Measurements from ENCODE around the gene PTMA.
"Not testable (repeated sequence)": the region's sequence is repeated elsewhere in the genome, so short reads cannot be mapped to it uniquely, and the experiment has no call there.

Gene PTMA

DNA sequence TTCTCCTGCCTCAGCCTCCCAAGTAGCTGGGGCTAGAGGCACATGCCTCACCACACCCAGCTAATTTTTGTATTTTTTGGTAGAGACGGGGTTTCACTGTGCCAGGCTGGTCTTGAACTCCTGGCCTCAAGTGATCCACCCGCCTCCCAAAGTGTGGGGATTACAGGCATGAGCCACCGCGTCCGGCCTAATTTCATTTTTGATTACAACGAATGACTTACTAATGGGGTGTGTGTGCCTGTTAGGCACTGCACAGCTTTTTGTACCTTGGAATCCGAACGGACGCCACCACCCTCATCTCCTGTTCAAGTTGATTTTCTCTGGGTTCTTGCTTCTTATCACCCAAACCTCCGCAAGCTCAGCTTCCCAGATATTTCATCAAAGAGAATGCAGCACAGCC, 17.2 kb downstream of the PTMA start:
- Histone ChIP-seq H3K4me3 (ENCODE audit: low read length) (no peak overlapping the region), H3K9ac (ENCODE audit: low read depth, low read length) (no peak overlapping the region), H3K9me3 (replicated peaks; ENCODE audit: low read length) (no peaks in the 10 kb centered on the region), H3K4me2 (ENCODE audit: low read length) (no peak overlapping the region), H3K4me1 (ENCODE audit: control insufficient read depth, insufficient read depth, low read length) (no peaks in the 10 kb centered on the region), H3K36me3 (ENCODE audit: insufficient read depth, low read length) (no peaks in the 10 kb centered on the region), H3K27me3 (ENCODE audit: control insufficient read depth, insufficient read depth, low read length) (no peaks in the 10 kb centered on the region)

DNA sequence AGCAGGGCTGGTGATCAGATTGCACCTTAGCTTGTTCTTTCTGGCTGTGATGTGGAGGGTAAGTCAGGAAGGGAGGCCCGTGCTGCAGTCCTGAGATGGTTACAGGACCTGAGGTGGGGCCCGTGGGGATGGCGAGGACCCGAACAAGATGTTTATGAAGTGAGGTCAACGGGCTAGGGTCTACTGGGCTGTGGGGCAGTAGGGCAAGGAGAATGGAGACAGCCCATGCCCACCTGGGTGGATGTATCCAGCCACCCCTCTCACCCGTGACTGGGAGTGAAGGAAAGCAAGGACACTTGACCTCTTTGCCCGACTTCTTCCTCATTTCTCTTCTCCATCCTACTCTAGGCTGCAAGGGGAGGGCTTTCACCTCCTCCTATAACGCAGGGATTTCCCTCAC, 18.0 kb downstream of the PTMA start:
- Histone ChIP-seq H3K27me3 (ENCODE audit: control insufficient read depth, insufficient read depth, low read length) (no peaks in the 10 kb centered on the region), H3K9me3 (replicated peaks; ENCODE audit: low read length) (no peaks in the 10 kb centered on the region), H3K4me2 (ENCODE audit: low read length) (no peak overlapping the region)

DNA sequence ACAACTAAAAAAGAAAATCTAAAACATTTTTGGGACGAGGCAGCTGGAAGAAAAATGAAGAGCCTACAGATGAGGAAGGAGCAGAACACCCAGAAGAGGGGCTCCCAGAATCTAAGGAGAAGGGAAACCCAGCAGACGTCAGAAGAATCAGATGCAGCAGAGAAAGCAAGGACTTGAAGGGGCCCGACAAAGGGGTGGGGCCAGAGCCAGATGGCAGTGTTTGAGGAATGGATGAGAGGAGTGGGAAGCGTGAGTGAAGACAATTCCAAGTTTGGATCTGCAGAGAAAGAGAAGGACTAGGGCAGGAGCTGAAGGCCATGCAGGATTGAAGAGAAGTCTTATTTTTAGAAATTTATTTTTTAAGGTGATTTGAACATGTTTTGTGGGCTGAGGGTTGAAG, 19.3 kb downstream of the PTMA start:
- Histone ChIP-seq H3K4me3 (ENCODE audit: low read length) (no peak overlapping the region), H3K4me2 (ENCODE audit: low read length) (no peak overlapping the region), H3K9ac (ENCODE audit: low read depth, low read length) (no peak overlapping the region)

More for the DNA sequence above, 18.0 kb downstream of the PTMA start:
- no peak overlapping the region for H3K9ac ChIP-seq (ENCODE audit: low read depth, low read length)
- no peak overlapping the region for H3K4me3 ChIP-seq (ENCODE audit: low read length)
- H3K36me3 ChIP-seq (ENCODE audit: insufficient read depth, low read length) = no peaks in the 10 kb centered on the region
- H3K4me1 ChIP-seq (ENCODE audit: control insufficient read depth, insufficient read depth, low read length) = no peaks in the 10 kb centered on the region

DNA sequence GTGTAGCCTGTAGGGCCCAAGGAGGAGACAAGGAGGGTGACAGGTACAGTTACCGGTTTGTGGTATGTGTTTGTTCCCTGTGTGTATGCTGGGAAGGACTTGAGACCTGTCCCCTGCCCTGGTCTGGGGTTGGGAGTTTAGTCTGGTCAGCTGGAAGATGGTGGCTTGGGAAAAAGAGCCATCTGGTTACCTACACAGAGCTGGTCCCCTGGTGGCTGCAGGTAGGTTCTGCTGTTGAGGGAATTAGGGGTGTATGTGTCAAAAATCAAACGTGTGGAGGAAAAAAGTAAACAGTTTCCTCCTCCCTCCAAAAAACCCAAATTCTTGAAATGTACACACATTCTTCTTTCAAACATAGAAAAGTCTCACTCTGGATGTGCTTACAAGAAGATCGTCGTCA, 24.3 kb downstream of the PTMA start:
- H3K27me3 ChIP-seq (ENCODE audit: control insufficient read depth, insufficient read depth, low read length) = no peaks in the 10 kb centered on the region
- H3K9ac ChIP-seq (ENCODE audit: low read depth, low read length) = no peak overlapping the region
- no peaks in the 10 kb centered on the region for H3K9me3 ChIP-seq (replicated peaks; ENCODE audit: low read length)

More for the DNA sequence above, 19.3 kb downstream of the PTMA start:
- Histone ChIP-seq H3K4me1 (ENCODE audit: control insufficient read depth, insufficient read depth, low read length) (no peaks in the 10 kb centered on the region), H3K27me3 (ENCODE audit: control insufficient read depth, insufficient read depth, low read length) (no peaks in the 10 kb centered on the region), H3K9me3 (replicated peaks; ENCODE audit: low read length) (no peaks in the 10 kb centered on the region), H3K36me3 (ENCODE audit: insufficient read depth, low read length) (peaks cover 9% of the 10 kb centered on the region)

DNA sequence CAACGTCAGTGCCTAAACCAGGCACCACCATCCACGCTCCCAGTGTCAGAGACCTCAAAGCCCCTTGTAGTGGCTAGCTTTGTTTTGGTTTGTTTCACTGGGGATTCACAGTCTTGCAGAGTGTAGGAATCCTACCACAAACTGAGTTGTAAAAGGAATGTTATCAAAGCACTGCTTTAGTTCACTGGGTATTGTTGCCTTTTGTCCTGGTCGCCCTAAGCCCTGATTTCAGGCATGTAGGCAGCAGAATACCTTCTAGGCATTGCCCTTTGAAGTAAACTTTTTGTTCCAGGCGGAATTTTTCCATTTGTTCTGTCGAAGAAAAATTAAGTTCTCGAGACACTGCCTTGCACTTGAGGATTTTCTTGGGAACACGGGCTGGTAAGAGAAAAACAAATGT, 29.4 kb downstream of the PTMA start:
- Histone ChIP-seq H3K36me3 (ENCODE audit: insufficient read depth, low read length) (peaks cover 6% of the 10 kb centered on the region), H3K9ac (ENCODE audit: low read depth, low read length) (no peak overlapping the region), H3K4me2 (ENCODE audit: low read length) (no peak overlapping the region), H3K4me1 (ENCODE audit: control insufficient read depth, insufficient read depth, low read length) (no peaks in the 10 kb centered on the region), H3K9me3 (replicated peaks; ENCODE audit: low read length) (no peaks in the 10 kb centered on the region), H3K4me3 (ENCODE audit: low read length) (no peak overlapping the region), H3K27me3 (ENCODE audit: control insufficient read depth, insufficient read depth, low read length) (no peaks in the 10 kb centered on the region)

More for the DNA sequence above, 24.3 kb downstream of the PTMA start:
- H3K36me3 ChIP-seq (ENCODE audit: insufficient read depth, low read length) = peaks cover 13% of the 10 kb centered on the region
- H3K4me3 ChIP-seq (ENCODE audit: low read length) = no peak overlapping the region
- H3K4me1 ChIP-seq (ENCODE audit: control insufficient read depth, insufficient read depth, low read length) = no peaks in the 10 kb centered on the region
- H3K4me2 ChIP-seq (ENCODE audit: low read length) = no peak overlapping the region

DNA sequence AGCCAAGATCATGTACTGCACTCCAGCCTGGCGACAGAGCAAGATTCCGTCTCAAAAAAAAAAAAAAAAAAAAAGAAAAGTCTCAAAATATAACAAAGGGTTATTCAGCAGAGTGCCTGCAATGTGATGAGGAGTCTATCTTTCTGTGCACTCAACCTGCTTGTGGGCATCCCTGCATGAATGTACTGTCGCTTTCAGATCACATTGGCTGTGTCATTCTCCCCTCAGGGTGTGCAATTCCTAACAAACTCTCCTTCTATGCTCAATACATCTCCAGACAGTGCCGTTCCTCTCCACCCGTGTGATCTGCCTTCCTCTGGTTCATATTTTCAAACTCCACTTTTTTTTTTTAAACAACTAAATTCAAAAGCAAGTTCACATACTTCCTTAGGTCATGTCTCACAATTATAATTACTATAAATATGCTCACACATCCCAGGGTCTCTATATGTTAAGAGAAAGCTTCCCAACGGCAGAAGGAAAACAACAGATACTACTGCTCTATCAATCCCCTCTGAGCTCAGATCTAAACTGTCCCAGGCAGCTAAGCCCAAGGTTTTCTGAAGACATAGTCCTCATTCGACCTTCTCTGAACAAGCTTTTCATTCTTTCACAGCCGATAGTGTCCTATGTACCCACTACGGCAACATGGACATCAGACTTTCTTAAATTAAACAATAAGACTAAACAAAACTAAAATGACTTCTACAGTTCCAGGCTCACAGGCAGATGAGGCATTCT, 35.2 kb downstream of the PTMA start:
- H3K27me3 ChIP-seq (ENCODE audit: control insufficient read depth, insufficient read depth, low read length) = no peaks in the 10 kb centered on the region
- no peaks in the 10 kb centered on the region for H3K4me1 ChIP-seq (ENCODE audit: control insufficient read depth, insufficient read depth, low read length)
- no peak overlapping the region for H3K4me3 ChIP-seq (ENCODE audit: low read length)
- no peak overlapping the region for H3K9ac ChIP-seq (ENCODE audit: low read depth, low read length)
- H3K36me3 ChIP-seq (ENCODE audit: insufficient read depth, low read length) = no peaks in the 10 kb centered on the region
- no peak overlapping the region for H3K4me2 ChIP-seq (ENCODE audit: low read length)
- H3K9me3 ChIP-seq (replicated peaks; ENCODE audit: low read length) = no peaks in the 10 kb centered on the region

DNA sequence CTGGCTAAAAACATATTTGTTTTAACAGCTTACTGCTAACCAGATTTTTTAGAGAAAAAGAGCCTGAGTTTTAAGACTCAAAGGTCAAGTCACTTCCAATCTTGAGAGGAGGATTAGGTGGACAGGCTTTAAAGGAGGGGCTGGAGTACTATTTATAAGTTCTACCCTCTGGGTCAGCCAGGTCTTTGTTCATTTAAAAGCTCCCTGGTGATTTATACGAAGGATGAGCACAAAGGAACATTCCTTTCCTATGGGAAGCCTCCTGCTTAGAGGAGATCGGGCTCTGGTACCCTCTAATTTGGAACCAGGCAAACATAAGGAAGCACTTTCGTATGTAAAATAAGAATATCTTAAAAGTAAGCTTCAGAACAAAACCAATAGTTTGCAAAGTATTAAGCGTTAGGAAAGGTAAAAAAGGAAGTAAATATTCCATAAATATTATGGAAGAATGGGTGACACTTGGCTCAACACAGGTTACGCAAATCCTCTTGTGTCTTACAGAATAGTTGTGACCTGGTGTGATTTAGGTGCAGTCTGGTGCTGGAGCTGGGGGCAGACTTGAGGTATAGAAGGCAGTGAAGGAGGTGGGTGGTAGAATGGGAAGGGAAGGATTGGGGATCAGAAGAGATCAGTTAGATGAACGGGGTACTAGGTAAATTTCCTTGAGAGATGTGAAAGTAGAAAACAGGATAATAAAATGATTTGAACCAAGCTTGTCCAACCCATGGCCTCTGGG, 37.1 kb downstream of the PTMA start:
- H3K9me3 ChIP-seq (replicated peaks; ENCODE audit: low read length) = no peaks in the 10 kb centered on the region
- no peak overlapping the region for H3K9ac ChIP-seq (ENCODE audit: low read depth, low read length)
- no peak overlapping the region for H3K4me3 ChIP-seq (ENCODE audit: low read length)
- no peaks in the 10 kb centered on the region for H3K4me1 ChIP-seq (ENCODE audit: control insufficient read depth, insufficient read depth, low read length)
- no peaks in the 10 kb centered on the region for H3K27me3 ChIP-seq (ENCODE audit: control insufficient read depth, insufficient read depth, low read length)
- H3K4me2 ChIP-seq (ENCODE audit: low read length) = no peak overlapping the region
- no peaks in the 10 kb centered on the region for H3K36me3 ChIP-seq (ENCODE audit: insufficient read depth, low read length)

DNA sequence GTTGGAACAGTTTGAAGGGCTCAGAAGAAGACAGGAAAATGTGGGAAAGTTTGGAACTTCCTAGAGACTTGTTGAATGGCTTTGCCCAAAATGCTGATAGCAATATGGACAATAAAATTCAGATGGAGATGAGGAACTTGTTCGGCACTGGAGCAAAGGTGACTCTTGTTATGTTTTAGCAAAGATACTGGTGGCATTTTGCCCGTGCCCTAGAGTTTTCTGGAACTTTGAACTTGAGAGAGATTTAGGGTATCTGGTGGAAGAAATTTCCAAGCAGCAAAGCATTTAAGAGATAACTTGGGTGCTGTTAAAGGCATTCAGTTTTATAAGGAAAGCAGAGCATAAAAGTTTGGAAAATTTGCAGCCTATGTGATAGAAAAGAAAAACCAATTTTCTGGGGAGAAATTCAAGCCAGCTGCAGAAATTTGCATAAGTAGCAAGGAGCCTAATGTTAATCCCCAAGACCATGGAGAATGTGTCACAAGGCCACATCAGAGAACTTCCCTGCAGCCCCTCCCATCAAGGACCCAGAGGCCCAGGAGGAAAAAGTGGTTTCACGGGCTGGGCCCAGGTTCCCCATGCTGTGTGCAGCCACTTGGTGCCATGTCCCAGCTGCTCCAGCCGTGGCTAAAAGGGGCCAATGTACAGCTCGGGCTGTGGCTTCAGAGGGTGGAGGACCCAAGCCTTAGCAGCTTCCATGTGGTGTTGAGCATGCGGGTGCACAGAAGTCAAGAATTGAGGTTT, 40.0 kb downstream of the PTMA start:
- not testable (repeated sequence) for H3K4me2 ChIP-seq (ENCODE audit: low read length); H3K36me3 ChIP-seq (ENCODE audit: insufficient read depth, low read length); H3K27me3 ChIP-seq (ENCODE audit: control insufficient read depth, insufficient read depth, low read length); H3K9ac ChIP-seq (ENCODE audit: low read depth, low read length); H3K4me1 ChIP-seq (ENCODE audit: control insufficient read depth, insufficient read depth, low read length); H3K4me3 ChIP-seq (ENCODE audit: low read length); H3K9me3 ChIP-seq (replicated peaks; ENCODE audit: low read length)

DNA sequence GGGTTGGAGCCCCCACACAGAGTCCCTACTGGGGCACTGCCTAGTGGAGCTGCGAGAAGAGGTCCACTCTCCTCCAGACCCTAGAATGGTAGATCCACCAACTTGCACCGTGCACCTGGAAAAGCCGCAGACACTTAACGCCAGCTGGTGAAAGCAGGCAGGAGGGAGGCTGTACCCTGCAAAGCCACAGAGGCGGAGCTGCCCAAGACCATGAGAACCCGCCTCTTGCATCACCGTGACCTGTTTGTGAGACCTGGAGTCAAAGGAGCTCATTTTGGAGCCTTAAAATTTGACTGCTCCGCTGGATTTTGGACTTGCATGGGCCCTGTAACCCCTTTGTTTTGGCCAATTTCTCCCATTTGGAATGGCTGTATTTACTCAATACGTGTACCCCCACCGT, 40.7 kb downstream of the PTMA start:
- not testable (repeated sequence) for H3K4me2 ChIP-seq (ENCODE audit: low read length); H3K4me1 ChIP-seq (ENCODE audit: control insufficient read depth, insufficient read depth, low read length); H3K4me3 ChIP-seq (ENCODE audit: low read length); H3K27me3 ChIP-seq (ENCODE audit: control insufficient read depth, insufficient read depth, low read length); H3K9me3 ChIP-seq (replicated peaks; ENCODE audit: low read length); H3K36me3 ChIP-seq (ENCODE audit: insufficient read depth, low read length); H3K9ac ChIP-seq (ENCODE audit: low read depth, low read length)

DNA sequence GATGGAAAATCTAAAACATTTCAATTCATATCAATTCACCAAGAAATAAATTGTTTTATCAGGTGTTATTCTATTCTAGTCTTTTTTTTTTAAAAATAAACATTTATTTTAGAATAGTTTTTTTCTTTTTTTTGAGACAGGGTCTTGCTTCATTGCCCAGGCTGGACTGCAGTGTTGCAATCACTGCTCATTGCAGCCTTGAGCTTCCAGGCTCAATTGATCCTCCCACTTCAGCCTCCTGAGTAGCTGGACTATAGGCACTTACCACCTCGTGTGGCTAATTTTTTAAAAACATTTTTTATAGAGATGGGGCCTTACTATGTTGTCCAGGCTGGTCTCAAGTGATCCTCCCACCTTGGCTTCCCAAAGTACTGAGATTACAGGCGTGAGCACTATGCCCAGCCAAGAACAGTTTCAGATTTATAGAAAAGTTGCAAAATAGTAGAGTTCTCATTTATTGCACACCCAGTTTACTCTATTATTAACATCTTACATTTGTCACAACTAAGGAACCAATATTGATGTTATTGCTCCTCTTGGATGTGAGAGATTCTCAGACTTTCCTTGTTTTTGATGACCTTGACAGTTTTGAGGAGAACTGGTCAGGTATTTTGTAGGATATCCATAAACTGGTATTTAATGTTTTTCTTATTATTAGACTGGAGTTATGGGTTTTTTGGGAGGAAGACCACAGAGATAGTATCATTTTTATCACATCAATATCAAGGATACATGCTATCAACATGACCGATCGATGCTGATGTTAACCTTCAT, 42.9 kb downstream of the PTMA start:
- Histone ChIP-seq H3K27me3 (ENCODE audit: control insufficient read depth, insufficient read depth, low read length) (no peaks in the 10 kb centered on the region), H3K4me3 (ENCODE audit: low read length) (no peak overlapping the region), H3K4me2 (ENCODE audit: low read length) (no peak overlapping the region), H3K9ac (ENCODE audit: low read depth, low read length) (no peak overlapping the region), H3K4me1 (ENCODE audit: control insufficient read depth, insufficient read depth, low read length) (no peaks in the 10 kb centered on the region), H3K9me3 (replicated peaks; ENCODE audit: low read length) (no peaks in the 10 kb centered on the region), H3K36me3 (ENCODE audit: insufficient read depth, low read length) (no peaks in the 10 kb centered on the region)

DNA sequence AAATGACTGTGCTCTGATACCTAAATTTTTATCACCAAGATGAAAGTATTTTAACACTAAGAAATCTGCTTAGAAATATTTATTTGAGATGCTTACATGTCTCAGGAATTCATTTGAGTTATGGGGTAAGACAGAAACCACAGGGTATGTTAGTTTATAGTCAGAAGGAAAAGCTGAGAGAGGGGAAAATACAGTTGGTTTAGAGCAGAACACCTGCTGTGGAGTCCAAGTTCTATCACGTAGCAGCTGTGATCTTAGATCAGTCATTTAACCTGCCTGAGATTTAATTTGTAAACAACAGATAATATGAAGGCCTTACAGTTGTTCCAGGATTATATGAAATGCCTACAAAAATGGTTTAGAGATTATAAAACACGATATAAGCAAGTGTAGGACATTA, 43.7 kb downstream of the PTMA start:
- H3K9me3 ChIP-seq (replicated peaks; ENCODE audit: low read length) = no peaks in the 10 kb centered on the region
- no peak overlapping the region for H3K4me3 ChIP-seq (ENCODE audit: low read length)
- H3K27me3 ChIP-seq (ENCODE audit: control insufficient read depth, insufficient read depth, low read length) = no peaks in the 10 kb centered on the region
- H3K4me2 ChIP-seq (ENCODE audit: low read length) = no peak overlapping the region
- no peak overlapping the region for H3K9ac ChIP-seq (ENCODE audit: low read depth, low read length)
- no peaks in the 10 kb centered on the region for H3K4me1 ChIP-seq (ENCODE audit: control insufficient read depth, insufficient read depth, low read length)
- no peaks in the 10 kb centered on the region for H3K36me3 ChIP-seq (ENCODE audit: insufficient read depth, low read length)
